HAP-1 (cell line): ENCODE data around the gene ANKAR.
"Not testable (repeated sequence)": the region's sequence is repeated elsewhere in the genome, so short reads cannot be mapped to it uniquely, and the experiment has no call there.

Experiments
- DNase-seq, 2 experiments: peaks; one replicate each; pipeline ENCODE4 v3.0.0-alpha.2; 2016 to 2020; ENCODE audit warnings: low spot score in 2 of 2
- H3K27me3 ChIP-seq: fragments of 250-450 bp; sonication (Bioruptor Pico); 2 replicates; pipeline ENCODE4 v1.5.1; 2020; ENCODE audit warnings: low read depth, mild to moderate bottlenecking, moderate library complexity
- H3K36me3 ChIP-seq: fragments of 250-450 bp; sonication (Bioruptor Pico); replicated peaks from 2 replicates; pipeline ENCODE4 v1.5.1; 2020; ENCODE audit warnings: mild to moderate bottlenecking
- H3K4me1 ChIP-seq: fragments of 250-450 bp; sonication (Bioruptor Pico); 2 replicates; pipeline ENCODE4 v1.5.1; 2020; ENCODE audit warnings: mild to moderate bottlenecking
- H3K4me3 ChIP-seq: fragments of 250-450 bp; sonication (Bioruptor Pico); 2 replicates; pipeline ENCODE4 v1.5.1; 2020; ENCODE audit warnings: mild to moderate bottlenecking, moderate library complexity
- H3K9me3 ChIP-seq: fragments of 250-450 bp; sonication (Bioruptor Pico); 2 replicates; pipeline ENCODE4 v1.5.1; 2020; ENCODE audit warnings: mild to moderate bottlenecking, moderate library complexity
- in situ Hi-C: fragments of 300-500 bp; cut with MboI; formaldehyde crosslinking; loops from 3 replicates; pipeline ENCODE4 v1.14.3; 2020; ENCODE audit warnings: low sequenced_read_pairs, inconsistent platforms, mixed read lengths

ANKAR gene

GRCh38 chr2:189641590-189641989, 32.9 kb upstream of the ANKAR start:
- Histone ChIP-seq H3K27me3 (no peaks in the 10 kb centered on the region), H3K9me3 (no peaks in the 10 kb centered on the region), H3K36me3 (no peaks in the 10 kb centered on the region), H3K4me3 (no peak overlapping the region), H3K4me1 (no peaks in the 10 kb centered on the region)
- no peak for DNase-seq
- in situ Hi-C loops, result no loop called here

GRCh38 chr2:189646521-189646920, 27.9 kb upstream of the ANKAR start:
- H3K9me3 ChIP-seq, result no peaks in the 10 kb centered on the region
- in situ Hi-C loops, result no loop called here
- no peak for DNase-seq
- no peaks in the 10 kb centered on the region for H3K4me1 ChIP-seq
- H3K36me3 ChIP-seq, result no peaks in the 10 kb centered on the region
- H3K4me3 ChIP-seq, result no peak overlapping the region
- H3K27me3 ChIP-seq, result no peaks in the 10 kb centered on the region

GRCh38 chr2:189648846-189649509, 25.5 kb upstream of the ANKAR start:
- DNase-seq, result no peak
- no peaks in the 10 kb centered on the region for H3K9me3 ChIP-seq
- H3K4me1 ChIP-seq, result no peaks in the 10 kb centered on the region
- no peaks in the 10 kb centered on the region for H3K36me3 ChIP-seq
- no peak overlapping the region for H3K4me3 ChIP-seq
- H3K27me3 ChIP-seq, result no peaks in the 10 kb centered on the region
- in situ Hi-C loops, result no loop called here

- no peak for DNase-seq
- Histone ChIP-seq H3K4me1 (no peaks in the 10 kb centered on the region), H3K9me3 (no peaks in the 10 kb centered on the region), H3K36me3 (no peaks in the 10 kb centered on the region), H3K4me3 (no peak overlapping the region), H3K27me3 (no peaks in the 10 kb centered on the region)
- in situ Hi-C loops, result no loop called here
These were observed 23.2 kb upstream of the ANKAR start for GRCh38 chr2:189651284-189651683.

GRCh38 chr2:189653464-189653863, 21.0 kb upstream of the ANKAR start:
- DNase-seq, in situ Hi-C loops: not testable (repeated sequence)

DNA sequence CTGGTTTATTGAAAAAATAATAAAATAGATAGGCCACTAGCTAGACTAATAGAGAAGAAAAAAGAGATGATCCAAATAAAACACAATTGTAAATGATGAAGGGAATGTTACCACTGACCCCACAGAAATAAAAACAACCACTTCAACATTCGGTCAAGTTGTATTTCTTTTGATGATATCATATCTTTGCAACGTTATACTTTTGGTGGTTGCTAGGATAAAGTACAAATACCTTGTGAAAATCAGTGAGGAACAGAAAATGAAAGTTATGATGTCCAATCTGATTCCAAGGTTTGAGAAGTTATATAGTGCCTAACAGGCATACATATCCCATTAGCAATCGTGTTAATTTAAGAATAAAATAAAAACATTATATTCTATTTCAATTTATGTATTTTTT, 19.8 kb upstream of the ANKAR start:
- Histone ChIP-seq H3K27me3 (no peaks in the 10 kb centered on the region), H3K4me1 (no peaks in the 10 kb centered on the region), H3K36me3 (no peaks in the 10 kb centered on the region), H3K9me3 (no peaks in the 10 kb centered on the region), H3K4me3 (no peak overlapping the region)
- in situ Hi-C loops, result no loop called here
- no peak for DNase-seq

More at GRCh38 chr2:189653464-189653863, 21.0 kb upstream of the ANKAR start:
- H3K27me3 ChIP-seq, H3K36me3 ChIP-seq, H3K4me3 ChIP-seq, H3K9me3 ChIP-seq, H3K4me1 ChIP-seq: not testable (repeated sequence)

- Histone ChIP-seq H3K4me3 (no peak overlapping the region), H3K9me3 (no peaks in the 10 kb centered on the region), H3K27me3 (no peaks in the 10 kb centered on the region), H3K36me3 (no peaks in the 10 kb centered on the region), H3K4me1 (peaks cover 5% of the 10 kb centered on the region)
- in situ Hi-C loops, result no loop called here
- DNase-seq, result no peak
These were observed 16.6 kb upstream of the ANKAR start for GRCh38 chr2:189657867-189658266.

DNA sequence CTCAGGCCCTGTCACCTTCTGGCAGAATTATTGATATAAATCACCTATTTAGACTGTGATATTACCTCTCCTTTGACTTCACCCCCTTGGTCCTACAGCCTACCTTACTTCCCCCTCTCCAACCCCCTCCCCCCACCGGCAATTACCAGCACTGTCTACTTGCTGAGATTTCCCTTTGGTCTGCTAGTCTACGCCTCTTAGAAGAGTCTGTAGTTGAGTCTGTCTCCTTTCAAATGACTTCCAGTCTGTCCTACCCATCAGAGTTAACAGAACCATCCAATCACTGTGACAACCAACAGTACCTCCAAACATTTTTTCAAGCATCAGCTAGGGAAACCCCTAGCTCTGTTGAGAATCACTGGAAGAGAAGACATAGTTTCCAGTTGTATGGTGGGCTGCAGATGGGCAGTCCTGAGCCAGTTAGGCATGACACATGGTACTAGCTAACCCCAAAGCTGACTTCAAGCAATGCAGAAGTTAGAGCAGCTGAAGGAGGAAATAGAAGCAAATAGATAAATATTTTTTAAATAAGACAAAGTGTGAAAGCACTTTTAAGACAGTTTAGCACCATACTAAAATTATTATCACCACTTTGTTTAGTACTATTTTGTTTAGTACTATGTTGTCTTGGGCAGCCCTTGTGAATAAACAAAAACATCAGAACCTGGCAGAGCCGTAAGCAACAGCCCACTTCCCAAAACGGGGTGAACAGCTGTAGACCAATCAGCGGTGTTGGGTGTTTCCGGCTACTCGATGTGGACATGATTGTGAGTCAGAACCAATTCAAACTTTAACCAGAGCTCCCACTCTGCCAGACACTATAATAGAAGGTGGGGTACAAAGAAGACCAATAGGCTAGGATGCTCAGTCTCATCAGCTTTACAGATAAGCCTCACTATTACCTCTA, 15.9 kb upstream of the ANKAR start:
- Histone ChIP-seq H3K9me3 (no peaks in the 10 kb centered on the region), H3K4me1 (peaks cover 6% of the 10 kb centered on the region), H3K4me3 (no peak overlapping the region), H3K36me3 (no peaks in the 10 kb centered on the region), H3K27me3 (no peaks in the 10 kb centered on the region)
- no peak for DNase-seq
- in situ Hi-C loops, result no loop called here

DNA sequence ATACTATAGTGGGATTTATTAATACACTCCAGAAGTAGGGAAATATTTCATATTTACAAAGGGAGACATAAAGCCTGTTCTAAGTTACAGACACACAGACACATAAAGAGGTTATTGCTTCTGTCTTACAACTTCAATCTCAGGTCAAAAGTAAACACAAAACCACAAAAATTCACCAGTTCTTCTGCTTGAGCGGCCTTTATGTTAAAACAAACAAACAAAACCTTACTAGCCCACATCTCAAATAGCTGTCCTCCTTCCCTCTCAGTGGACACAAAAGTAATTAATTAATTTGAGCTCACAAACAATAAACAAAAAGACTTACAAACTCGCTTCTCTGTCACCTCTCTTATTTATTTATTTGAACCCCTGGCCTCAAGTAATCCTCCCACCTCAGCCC, 14.7 kb upstream of the ANKAR start:
- H3K36me3 ChIP-seq, result no peaks in the 10 kb centered on the region
- no peaks in the 10 kb centered on the region for H3K9me3 ChIP-seq
- in situ Hi-C loops, result no loop called here
- H3K4me1 ChIP-seq, result peaks cover 9% of the 10 kb centered on the region
- no peak for DNase-seq
- no peaks in the 10 kb centered on the region for H3K27me3 ChIP-seq
- H3K4me3 ChIP-seq, result no peak overlapping the region

- Histone ChIP-seq H3K4me3 (no peak overlapping the region), H3K9me3 (no peaks in the 10 kb centered on the region), H3K36me3 (peaks cover 1% of the 10 kb centered on the region; the same call in 1 of the 2 replicates), H3K27me3 (no peaks in the 10 kb centered on the region), H3K4me1 (peaks cover 9% of the 10 kb centered on the region)
- no peak for DNase-seq
- in situ Hi-C loops, result no loop called here
These were observed 13.7 kb upstream of the ANKAR start for GRCh38 chr2:189660803-189661147.

GRCh38 chr2:189661148-189661956, 13.1 kb upstream of the ANKAR start, which contains the start of gene ASNSD1:
TSS of gene ASNSD1 (plus strand) at chr2:189661459. CDS start at chr2:189666133, 4,674 bp downstream.
- H3K4me1 ChIP-seq, result peaks cover 9% of the 10 kb centered on the region
- peaks cover 7% of the 10 kb centered on the region for H3K36me3 ChIP-seq
- H3K27me3 ChIP-seq, result no peaks in the 10 kb centered on the region
- H3K4me3 ChIP-seq, result peak within 1 kb of the TSS; percentile 78
- in situ Hi-C loops, result no loop called here
- H3K9me3 ChIP-seq, result no peaks in the 10 kb centered on the region
- DNase-seq, result peak; percentile 98 to 99

GRCh38 chr2:189661957-189662321, 12.5 kb upstream of the ANKAR start:
- H3K27me3 ChIP-seq, result no peaks in the 10 kb centered on the region
- in situ Hi-C loops, result no loop called here
- no peak for DNase-seq

GRCh38 chr2:189662669-189663226, 11.7 kb upstream of the ANKAR start:
- in situ Hi-C loops, result no loop called here
- H3K4me3 ChIP-seq, result peak overlapping the region; percentile 78

More at GRCh38 chr2:189661957-189662321, 12.5 kb upstream of the ANKAR start:
- H3K4me3 ChIP-seq, result peak overlapping the region; percentile 78
- peaks cover 7% of the 10 kb centered on the region for H3K36me3 ChIP-seq
- peaks cover 9% of the 10 kb centered on the region for H3K4me1 ChIP-seq
- no peaks in the 10 kb centered on the region for H3K9me3 ChIP-seq

More at GRCh38 chr2:189662669-189663226, 11.7 kb upstream of the ANKAR start:
- H3K9me3 ChIP-seq, result no peaks in the 10 kb centered on the region
- H3K36me3 ChIP-seq, result peaks cover 12% of the 10 kb centered on the region
- peaks cover 9% of the 10 kb centered on the region for H3K4me1 ChIP-seq
- no peaks in the 10 kb centered on the region for H3K27me3 ChIP-seq
- no peak for DNase-seq
